Measurements from ENCODE around the gene DLK2.

The DLK2 gene

GRCh38 chr6:43435682-43436437 is 19.5 kb downstream of the DLK2 start:
- Histone ChIP-seq H2BK12ac (ENCODE audit: low read length) (no peak overlapping the region), H3K27ac (replicated peaks; ENCODE audit: low read length) (no peak overlapping the region), H3K4ac (ENCODE audit: low read length) (no peak overlapping the region), H2AFZ (ENCODE audit: low read length) (no peak overlapping the region), H3K23ac (ENCODE audit: low read depth, low read length, poor library complexity) (no peak overlapping the region), H2BK15ac (ENCODE audit: low read length) (no peak overlapping the region), H2BK5ac (ENCODE audit: low read length) (no peak overlapping the region), H3K14ac (ENCODE audit: low read length) (no peak overlapping the region), H3K18ac (ENCODE audit: low read length) (no peak overlapping the region), H2AK5ac (ENCODE audit: low read depth, low read length) (no peak overlapping the region), H2BK120ac (ENCODE audit: low read depth, low read length) (no peak overlapping the region), H3K9me3 (replicated peaks in 1 of 2; ENCODE audit: control insufficient read depth in 2 of 2, insufficient read depth in 1 of 2, low read depth in 1 of 2, low read length in 2 of 2) (no peaks in the 10 kb centered on the region), H3K9ac (ENCODE audit: low read depth, low read length, poor library complexity) (no peak overlapping the region), H4K8ac (ENCODE audit: low read depth, low read length) (no peak overlapping the region), H3K36me3 (replicated peaks in 1 of 2; ENCODE audit: control insufficient read depth in 2 of 2, insufficient read depth in 2 of 2, low read length in 2 of 2) (peaks cover 8 to 25% of the 10 kb centered on the region in 2 donors), H3K79me1 (ENCODE audit: low read depth, low read length) (peaks cover 2% of the 10 kb centered on the region), H3K27me3 (ENCODE audit: control insufficient read depth in 3 of 3, insufficient read depth in 3 of 3, low read depth in 1 of 3, low read length in 3 of 3) (no peaks in the 10 kb centered on the region), H3K4me3 (ENCODE audit: low read length in 2 of 2) (no peak overlapping the region), H3K4me2 (ENCODE audit: insufficient read depth, low read length, poor library complexity, severe bottlenecking) (no peak overlapping the region), H4K91ac (ENCODE audit: low read depth, low read length, poor library complexity) (no peak overlapping the region), H3K4me1 (ENCODE audit: control insufficient read depth in 2 of 2, insufficient read depth in 1 of 2, low read depth in 1 of 2, low read length in 2 of 2) (peaks cover 0 to 11% of the 10 kb centered on the region in 2 donors)
- no CpG with 5 or more reads among the region's 9 CpGs for WGBS, 2 donors (ENCODE audit: extremely low coverage in 2 of 2, insufficient read length in 2 of 2, insufficient replicate concordance in 1 of 2)
- DNase-seq (ENCODE audit: low spot score): no peak

- H3K9ac ChIP-seq (ENCODE audit: low read depth, low read length, poor library complexity): no peak overlapping the region
- H2BK5ac ChIP-seq (ENCODE audit: low read length): no peak overlapping the region
- no peak overlapping the region for H3K27ac ChIP-seq (replicated peaks; ENCODE audit: low read length)
- H3K4ac ChIP-seq (ENCODE audit: low read length): no peak overlapping the region
- no peak overlapping the region for H2AFZ ChIP-seq (ENCODE audit: low read length)
- no peaks in the 10 kb centered on the region for H3K27me3 ChIP-seq (ENCODE audit: control insufficient read depth in 3 of 3, insufficient read depth in 3 of 3, low read depth in 1 of 3, low read length in 3 of 3)
- no peak for DNase-seq (ENCODE audit: low spot score)
- H3K79me1 ChIP-seq (ENCODE audit: low read depth, low read length): peaks cover 2% of the 10 kb centered on the region
- no peak overlapping the region for H2BK120ac ChIP-seq (ENCODE audit: low read depth, low read length)
- H3K4me2 ChIP-seq (ENCODE audit: insufficient read depth, low read length, poor library complexity, severe bottlenecking): no peak overlapping the region
- H3K9me3 ChIP-seq (replicated peaks in 1 of 2; ENCODE audit: control insufficient read depth in 2 of 2, insufficient read depth in 1 of 2, low read depth in 1 of 2, low read length in 2 of 2): no peaks in the 10 kb centered on the region
- no peak overlapping the region for H3K23ac ChIP-seq (ENCODE audit: low read depth, low read length, poor library complexity)
- no peak overlapping the region for H2BK12ac ChIP-seq (ENCODE audit: low read length)
- peaks cover 8 to 25% of the 10 kb centered on the region in 2 donors for H3K36me3 ChIP-seq (replicated peaks in 1 of 2; ENCODE audit: control insufficient read depth in 2 of 2, insufficient read depth in 2 of 2, low read length in 2 of 2)
- peaks cover 0 to 11% of the 10 kb centered on the region in 2 donors for H3K4me1 ChIP-seq (ENCODE audit: control insufficient read depth in 2 of 2, insufficient read depth in 1 of 2, low read depth in 1 of 2, low read length in 2 of 2)
- H2BK15ac ChIP-seq (ENCODE audit: low read length): no peak overlapping the region
- no peak overlapping the region for H3K18ac ChIP-seq (ENCODE audit: low read length)
- H3K14ac ChIP-seq (ENCODE audit: low read length): no peak overlapping the region
- no peak overlapping the region for H4K8ac ChIP-seq (ENCODE audit: low read depth, low read length)
- no peak overlapping the region for H3K4me3 ChIP-seq (ENCODE audit: low read length in 2 of 2)
- H2AK5ac ChIP-seq (ENCODE audit: low read depth, low read length): no peak overlapping the region
- H4K91ac ChIP-seq (ENCODE audit: low read depth, low read length, poor library complexity): no peak overlapping the region
- WGBS, 2 donors (ENCODE audit: extremely low coverage in 2 of 2, insufficient read length in 2 of 2, insufficient replicate concordance in 1 of 2): no CpG with 5 or more reads among the region's 4 CpGs
These were observed 20.4 kb downstream of the DLK2 start for GRCh38 chr6:43434943-43435342.

GRCh38 chr6:43434001-43434840 is 21.1 kb downstream of the DLK2 start:
- H2AK5ac ChIP-seq (ENCODE audit: low read depth, low read length): no peak overlapping the region
- WGBS, 2 donors (ENCODE audit: extremely low coverage in 2 of 2, insufficient read length in 2 of 2, insufficient replicate concordance in 1 of 2): no CpG with 5 or more reads among the region's 15 CpGs
- H2AFZ ChIP-seq (ENCODE audit: low read length): no peak overlapping the region
- DNase-seq (ENCODE audit: low spot score): no peak
- H3K18ac ChIP-seq (ENCODE audit: low read length): no peak overlapping the region
- no peak overlapping the region for H4K91ac ChIP-seq (ENCODE audit: low read depth, low read length, poor library complexity)
- H3K36me3 ChIP-seq (replicated peaks in 1 of 2; ENCODE audit: control insufficient read depth in 2 of 2, insufficient read depth in 2 of 2, low read length in 2 of 2): peaks cover 8 to 25% of the 10 kb centered on the region in 2 donors
- H3K79me1 ChIP-seq (ENCODE audit: low read depth, low read length): peaks cover 2% of the 10 kb centered on the region
- H2BK15ac ChIP-seq (ENCODE audit: low read length): no peak overlapping the region
- H3K4ac ChIP-seq (ENCODE audit: low read length): no peak overlapping the region
- H3K9me3 ChIP-seq (replicated peaks in 1 of 2; ENCODE audit: control insufficient read depth in 2 of 2, insufficient read depth in 1 of 2, low read depth in 1 of 2, low read length in 2 of 2): no peaks in the 10 kb centered on the region
- H2BK12ac ChIP-seq (ENCODE audit: low read length): no peak overlapping the region
- H3K4me2 ChIP-seq (ENCODE audit: insufficient read depth, low read length, poor library complexity, severe bottlenecking): no peak overlapping the region
- H3K9ac ChIP-seq (ENCODE audit: low read depth, low read length, poor library complexity): no peak overlapping the region
- no peak overlapping the region for H3K23ac ChIP-seq (ENCODE audit: low read depth, low read length, poor library complexity)
- no peak overlapping the region for H3K14ac ChIP-seq (ENCODE audit: low read length)
- no peak overlapping the region for H2BK120ac ChIP-seq (ENCODE audit: low read depth, low read length)
- H3K27me3 ChIP-seq (ENCODE audit: control insufficient read depth in 3 of 3, insufficient read depth in 3 of 3, low read depth in 1 of 3, low read length in 3 of 3): no peaks in the 10 kb centered on the region
- peaks cover 0 to 11% of the 10 kb centered on the region in 2 donors for H3K4me1 ChIP-seq (ENCODE audit: control insufficient read depth in 2 of 2, insufficient read depth in 1 of 2, low read depth in 1 of 2, low read length in 2 of 2)
- no peak overlapping the region for H3K27ac ChIP-seq (replicated peaks; ENCODE audit: low read length)
- no peak overlapping the region for H2BK5ac ChIP-seq (ENCODE audit: low read length)
- no peak overlapping the region for H4K8ac ChIP-seq (ENCODE audit: low read depth, low read length)
- H3K4me3 ChIP-seq (ENCODE audit: low read length in 2 of 2): no peak overlapping the region

GRCh38 chr6:43433148-43433547 is 22.2 kb downstream of the DLK2 start:
- Histone ChIP-seq H4K8ac (ENCODE audit: low read depth, low read length) (no peak overlapping the region), H3K4me3 (ENCODE audit: low read length in 2 of 2) (no peak overlapping the region), H2BK5ac (ENCODE audit: low read length) (peak overlapping the region; percentile 58), H3K4me1 (ENCODE audit: control insufficient read depth in 2 of 2, insufficient read depth in 1 of 2, low read depth in 1 of 2, low read length in 2 of 2) (peaks cover 0 to 15% of the 10 kb centered on the region in 2 donors), H3K14ac (ENCODE audit: low read length) (no peak overlapping the region), H2BK12ac (ENCODE audit: low read length) (no peak overlapping the region), H2BK120ac (ENCODE audit: low read depth, low read length) (no peak overlapping the region), H3K36me3 (replicated peaks in 1 of 2; ENCODE audit: control insufficient read depth in 2 of 2, insufficient read depth in 2 of 2, low read length in 2 of 2) (peaks cover 8 to 25% of the 10 kb centered on the region in 2 donors), H3K4ac (ENCODE audit: low read length) (no peak overlapping the region), H2AK5ac (ENCODE audit: low read depth, low read length) (no peak overlapping the region), H3K23ac (ENCODE audit: low read depth, low read length, poor library complexity) (peak overlapping the region; percentile 38), H2BK15ac (ENCODE audit: low read length) (no peak overlapping the region), H2AFZ (ENCODE audit: low read length) (no peak overlapping the region), H3K9ac (ENCODE audit: low read depth, low read length, poor library complexity) (no peak overlapping the region), H3K27me3 (ENCODE audit: control insufficient read depth in 3 of 3, insufficient read depth in 3 of 3, low read depth in 1 of 3, low read length in 3 of 3) (no peaks in the 10 kb centered on the region), H3K18ac (ENCODE audit: low read length) (no peak overlapping the region), H3K27ac (replicated peaks; ENCODE audit: low read length) (no peak overlapping the region), H4K91ac (ENCODE audit: low read depth, low read length, poor library complexity) (no peak overlapping the region), H3K79me1 (ENCODE audit: low read depth, low read length) (peaks cover 2% of the 10 kb centered on the region), H3K9me3 (replicated peaks in 1 of 2; ENCODE audit: control insufficient read depth in 2 of 2, insufficient read depth in 1 of 2, low read depth in 1 of 2, low read length in 2 of 2) (no peaks in the 10 kb centered on the region), H3K4me2 (ENCODE audit: insufficient read depth, low read length, poor library complexity, severe bottlenecking) (no peak overlapping the region)
- DNase-seq (ENCODE audit: low spot score): no peak
- WGBS, 2 donors (ENCODE audit: extremely low coverage in 2 of 2, insufficient read length in 2 of 2, insufficient replicate concordance in 1 of 2): no CpG with 5 or more reads among the region's 8 CpGs
